ENCODE results near the gene CTSC.

GRCh38 chr11:88360141-88360540 is 22.6 kb upstream of the CTSC start:
- no peak for TF ChIP-seq CTCF (IDR thresholded peaks at IDR 0.05 in 2 of 3, conservative IDR thresholded peaks at IDR 0.05 in 1 of 3; ENCODE audit: borderline replicate concordance in 1 of 3, insufficient read depth in 1 of 3, low read depth in 2 of 3, low read length in 2 of 3)
- no peak for TF ChIP-seq POLR2A (IDR thresholded peaks at IDR 0.05; ENCODE audit: borderline replicate concordance, extremely low read depth, insufficient read depth, insufficient read length)
- TF ChIP-seq MAX (IDR thresholded peaks at IDR 0.05), result no peak
- no peak for TF ChIP-seq SP1 (IDR thresholded peaks at IDR 0.05; ENCODE audit: low read depth)
- TF ChIP-seq REST (IDR thresholded peaks at IDR 0.05; ENCODE audit: low read depth), result no peak

All from HCT116 (cell line).